ENCODE measurements around the gene TBC1D17.

TBC1D17 gene

DNA sequence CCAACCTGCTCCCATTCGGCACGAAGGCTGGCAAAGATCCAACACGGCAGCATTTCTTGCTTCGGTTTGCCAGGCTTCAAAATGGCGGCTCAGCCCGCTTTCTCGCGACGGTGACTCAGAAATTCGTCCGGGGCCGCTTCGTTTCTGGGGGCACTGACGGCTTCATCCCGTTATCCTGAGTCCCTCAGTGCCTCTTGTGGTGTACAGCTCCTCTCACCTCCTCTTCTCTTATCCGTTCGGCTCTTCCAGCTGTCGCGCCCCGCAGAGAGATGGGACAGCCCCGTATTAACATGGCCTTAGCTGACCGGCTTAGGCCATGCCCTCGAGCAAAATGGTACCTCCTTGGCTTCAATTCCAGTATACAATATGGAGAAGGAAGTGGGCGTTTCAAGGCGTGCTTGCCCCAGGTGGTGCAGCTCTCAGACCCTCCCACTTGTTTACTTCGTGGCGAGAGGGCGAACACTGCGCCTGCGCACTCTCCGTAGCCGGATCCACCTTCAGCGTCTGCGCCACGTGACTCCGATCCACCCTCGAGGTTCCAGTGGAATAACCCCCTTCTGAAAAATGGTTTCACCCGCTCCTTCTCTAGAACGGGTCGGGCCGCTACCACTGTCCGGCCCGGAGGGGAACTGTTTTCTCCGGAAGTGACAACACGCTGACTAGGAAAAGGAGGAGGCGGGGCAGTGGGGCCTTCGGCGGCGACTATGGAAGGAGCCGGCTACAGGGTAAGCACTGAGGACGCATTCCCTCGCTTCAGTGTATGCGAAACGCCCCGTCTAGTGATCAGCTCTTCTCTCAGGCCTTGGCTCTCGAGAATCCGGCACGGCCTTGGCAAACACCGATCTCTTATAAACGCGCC is at the start of gene TBC1D17, which contains the start of gene AKT1S1:
Gene TBC1D17 (plus strand): TSS at position 683 of the 859 bp plus-strand sequence. CDS start 22 bp downstream, at position 705.
Gene AKT1S1 (minus strand): TSS at position 336 of the 859 bp plus-strand sequence. CDS start 4,060 bp downstream, outside the sequence.
- DNase-seq (ENCODE audit: low read depth in 2 of 2) = peak; percentile 94 to 97

DNA sequence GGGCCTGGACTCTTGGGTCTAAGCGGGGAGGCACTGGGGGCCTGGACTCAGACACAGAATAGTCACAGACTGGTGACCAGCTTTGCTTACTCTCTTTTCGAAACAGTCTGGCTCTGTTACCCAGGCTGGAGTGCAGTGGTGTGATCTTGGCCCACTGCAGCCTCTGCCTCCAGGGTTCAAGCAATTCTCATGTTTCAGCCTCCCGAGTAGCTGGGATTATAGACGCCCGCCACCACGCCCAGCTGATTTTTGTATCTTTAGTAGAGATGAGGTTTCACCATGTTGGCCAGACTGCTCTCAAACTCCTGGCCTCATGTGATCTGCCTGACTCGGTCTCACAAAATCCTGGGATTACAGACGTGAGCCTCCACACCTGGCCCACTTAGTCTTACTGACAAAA is 48.3 kb upstream of the TBC1D17 start:
- no peak for DNase-seq (ENCODE audit: low read depth in 2 of 2)

DNA sequence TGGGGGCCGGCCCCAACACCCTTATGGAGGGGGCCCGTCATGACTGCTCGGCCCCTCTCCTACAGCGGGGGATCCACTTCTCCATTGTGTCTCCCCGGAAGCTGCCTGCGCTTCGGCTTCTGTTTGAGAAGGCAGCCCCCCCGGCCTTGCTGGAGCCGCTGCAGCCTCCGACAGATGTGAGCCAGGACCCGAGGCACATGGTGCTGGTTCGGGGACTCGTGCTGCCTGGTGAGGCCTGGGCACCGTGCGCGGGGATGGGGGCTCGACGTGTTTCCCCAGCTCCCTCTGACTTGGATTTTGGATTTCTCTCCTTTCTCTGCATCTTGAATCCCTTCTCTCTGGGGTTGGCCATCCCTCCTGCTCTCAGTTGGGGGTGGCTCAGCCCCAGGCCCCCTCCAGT is 47.8 kb upstream of the TBC1D17 start:
- no peak for DNase-seq (ENCODE audit: low read depth in 2 of 2)

DNA sequence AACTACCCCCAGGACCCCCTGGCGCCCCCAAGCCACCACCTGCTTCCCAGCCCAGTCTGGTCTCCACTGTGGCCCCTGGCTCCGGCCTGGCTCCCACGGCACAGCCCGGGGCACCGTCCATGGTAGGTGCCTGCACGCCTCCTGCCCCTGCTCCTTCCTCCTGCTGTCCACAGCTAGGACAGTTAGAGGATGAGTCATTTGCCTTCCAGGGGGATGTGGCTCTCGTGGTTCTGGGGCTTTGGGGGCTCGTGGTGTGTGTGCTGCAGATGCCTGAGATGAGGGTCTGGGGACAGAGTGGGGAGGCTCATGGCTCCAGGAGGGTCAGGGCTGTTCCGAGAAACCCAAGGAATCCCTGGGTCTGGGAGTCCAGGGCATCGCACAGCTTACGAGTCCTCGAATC is 46.7 kb upstream of the TBC1D17 start:
- DNase-seq (ENCODE audit: low read depth in 2 of 2) = no peak

DNA sequence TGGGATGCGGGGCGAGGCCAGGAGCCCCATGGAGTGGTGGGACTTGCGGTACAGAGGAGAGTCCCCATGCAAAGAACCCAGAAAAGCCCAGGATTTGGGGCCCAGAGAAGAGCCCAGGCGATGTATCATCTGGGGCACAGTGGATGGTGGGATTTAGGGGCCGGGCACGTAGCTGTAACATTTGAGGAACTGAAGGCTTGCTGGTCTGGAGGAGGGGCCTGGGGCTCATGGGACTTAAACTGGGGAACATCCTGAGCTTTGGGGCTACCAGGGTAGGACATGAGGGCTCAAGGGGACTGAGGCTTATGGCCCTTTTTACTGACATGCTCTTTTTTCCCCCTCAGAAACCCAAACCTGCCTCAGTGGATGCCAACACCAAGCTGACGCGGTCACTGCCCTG is 45.9 kb upstream of the TBC1D17 start:
- DNase-seq (ENCODE audit: low read depth in 2 of 2) = no peak

DNA sequence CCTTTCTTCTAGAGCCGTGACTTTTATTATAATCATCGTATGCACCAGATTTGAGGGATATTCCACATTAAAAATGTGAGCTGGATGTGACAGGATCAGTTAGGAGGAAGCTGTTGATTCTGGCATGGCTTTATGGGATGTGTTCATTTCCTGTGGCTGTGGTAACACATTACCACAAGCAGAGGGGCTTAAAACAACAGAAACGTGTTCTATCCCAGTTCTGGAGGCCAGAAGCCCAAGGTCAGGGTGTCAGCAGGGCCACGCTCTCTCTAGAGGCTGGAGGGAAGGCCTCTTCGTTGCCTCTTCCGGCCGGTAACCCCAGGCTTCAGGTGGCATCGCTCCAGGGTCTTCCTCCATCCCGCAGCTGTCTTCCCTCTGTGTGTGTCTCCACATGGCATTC is 44.9 kb upstream of the TBC1D17 start:
- DNase-seq (ENCODE audit: low read depth in 2 of 2) = no peak

DNA sequence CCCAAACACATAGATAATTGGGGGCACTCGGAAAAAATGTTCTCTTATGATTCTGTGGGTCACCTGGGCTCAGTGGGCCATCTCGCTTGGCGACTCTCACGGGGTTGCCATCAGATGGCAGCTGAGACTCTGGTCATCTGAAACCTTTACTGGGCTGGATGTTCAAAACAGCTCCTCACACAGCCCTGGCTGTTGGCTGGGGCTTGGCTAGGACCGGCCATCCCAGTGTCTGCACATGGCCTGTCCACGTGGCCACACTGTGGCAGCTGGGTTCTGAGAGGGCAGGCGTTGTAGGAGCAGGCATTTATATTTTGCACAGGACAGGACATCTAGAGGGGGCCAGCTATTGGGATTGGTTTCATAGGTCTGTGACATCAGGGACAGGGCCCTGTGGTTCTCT is 43.9 kb upstream of the TBC1D17 start:
- no peak for DNase-seq (ENCODE audit: low read depth in 2 of 2)

DNA sequence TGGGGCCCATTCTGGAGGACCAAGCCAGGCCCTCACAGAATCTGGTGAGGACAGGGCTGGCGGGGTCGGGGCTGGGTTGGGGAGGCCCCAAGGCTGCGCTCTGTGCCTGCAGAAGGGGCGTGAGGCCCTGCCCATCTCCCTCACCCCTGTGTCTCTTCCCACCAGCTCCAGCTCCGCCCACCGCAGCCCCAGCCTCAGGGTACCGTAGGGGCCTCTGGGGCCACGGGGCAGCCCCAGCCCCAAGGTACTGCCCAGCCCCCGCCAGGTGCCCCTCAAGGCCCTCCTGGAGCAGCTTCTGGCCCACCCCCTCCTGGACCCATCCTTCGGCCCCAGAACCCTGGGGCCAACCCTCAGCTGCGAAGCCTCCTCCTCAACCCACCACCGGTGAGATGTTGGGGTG is 41.9 kb upstream of the TBC1D17 start:
- DNase-seq (ENCODE audit: low read depth in 2 of 2) = no peak

DNA sequence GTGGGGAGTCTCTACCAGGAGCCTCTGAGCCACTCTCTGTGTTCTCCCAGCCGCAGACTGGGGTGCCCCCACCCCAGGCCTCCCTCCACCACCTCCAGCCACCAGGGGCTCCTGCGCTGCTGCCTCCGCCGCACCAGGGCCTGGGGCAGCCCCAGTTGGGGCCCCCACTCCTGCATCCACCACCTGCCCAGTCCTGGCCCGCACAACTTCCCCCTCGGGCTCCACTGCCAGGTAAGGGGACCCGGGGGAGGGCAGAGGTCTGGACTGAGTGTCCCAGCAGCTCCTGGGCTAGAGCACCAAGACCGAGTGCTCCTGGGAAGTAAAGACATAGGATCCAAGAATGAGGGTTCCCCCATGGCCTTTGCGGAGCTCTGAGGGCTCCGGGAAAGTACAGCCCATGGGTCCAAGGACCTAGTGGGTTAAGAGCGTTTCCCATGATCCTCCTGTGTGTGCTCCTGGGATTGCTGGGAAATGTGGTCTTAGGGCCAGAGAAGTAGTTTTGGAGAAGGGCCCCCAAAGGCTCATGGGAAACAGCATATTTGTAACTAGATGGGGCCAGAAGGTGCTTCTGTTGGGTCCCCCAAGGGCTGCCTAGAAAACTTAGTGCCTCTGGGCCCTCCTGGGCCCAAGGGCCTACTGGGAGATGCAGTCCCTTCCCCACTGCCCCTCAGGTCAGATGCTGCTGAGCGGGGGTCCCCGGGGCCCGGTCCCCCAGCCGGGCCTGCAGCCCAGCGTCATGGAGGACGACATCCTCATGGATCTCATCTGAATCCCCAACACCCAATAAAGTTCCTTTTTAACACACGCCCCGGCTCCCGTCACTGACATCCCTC is 41.1 kb upstream of the TBC1D17 start:
- DNase-seq (ENCODE audit: low read depth in 2 of 2) = no peak

DNA sequence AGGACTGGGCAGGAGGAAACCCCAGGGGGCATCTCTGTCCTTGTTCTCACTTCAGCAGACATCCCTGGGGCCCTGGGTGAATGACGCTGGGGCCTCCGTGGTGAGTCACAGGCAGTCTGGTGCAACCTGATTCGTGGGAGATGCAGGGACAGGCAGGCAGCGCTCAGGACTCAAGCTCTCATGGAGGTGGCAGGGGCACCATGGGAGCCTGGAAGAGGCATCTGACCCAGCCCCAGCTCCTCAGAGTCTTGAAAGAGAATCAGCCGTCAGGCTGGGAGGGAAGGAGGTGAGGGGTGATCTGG is 40.5 kb upstream of the TBC1D17 start:
- no peak for DNase-seq (ENCODE audit: low read depth in 2 of 2)

DNA sequence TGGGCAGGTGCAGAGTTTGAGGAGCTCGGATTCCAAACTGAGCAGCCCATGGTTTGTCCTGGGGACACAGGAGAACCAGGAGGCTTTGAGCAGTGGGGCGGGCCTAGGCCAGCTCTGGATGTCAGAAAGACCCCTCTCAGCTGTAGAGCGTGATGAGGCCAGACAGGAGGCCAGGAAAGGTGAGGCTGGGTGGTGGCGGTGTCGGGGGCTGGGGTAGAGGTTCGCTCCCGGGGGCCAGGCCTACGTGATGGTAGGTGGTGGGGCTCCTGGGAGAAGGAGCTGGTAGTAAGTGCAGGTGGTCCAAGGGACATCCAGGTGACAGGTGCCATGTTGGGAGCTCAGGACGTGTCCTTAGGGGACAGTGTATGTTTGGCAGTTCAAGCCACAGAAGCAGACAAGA is 40.1 kb upstream of the TBC1D17 start:
- no peak for DNase-seq (ENCODE audit: low read depth in 2 of 2)

DNA sequence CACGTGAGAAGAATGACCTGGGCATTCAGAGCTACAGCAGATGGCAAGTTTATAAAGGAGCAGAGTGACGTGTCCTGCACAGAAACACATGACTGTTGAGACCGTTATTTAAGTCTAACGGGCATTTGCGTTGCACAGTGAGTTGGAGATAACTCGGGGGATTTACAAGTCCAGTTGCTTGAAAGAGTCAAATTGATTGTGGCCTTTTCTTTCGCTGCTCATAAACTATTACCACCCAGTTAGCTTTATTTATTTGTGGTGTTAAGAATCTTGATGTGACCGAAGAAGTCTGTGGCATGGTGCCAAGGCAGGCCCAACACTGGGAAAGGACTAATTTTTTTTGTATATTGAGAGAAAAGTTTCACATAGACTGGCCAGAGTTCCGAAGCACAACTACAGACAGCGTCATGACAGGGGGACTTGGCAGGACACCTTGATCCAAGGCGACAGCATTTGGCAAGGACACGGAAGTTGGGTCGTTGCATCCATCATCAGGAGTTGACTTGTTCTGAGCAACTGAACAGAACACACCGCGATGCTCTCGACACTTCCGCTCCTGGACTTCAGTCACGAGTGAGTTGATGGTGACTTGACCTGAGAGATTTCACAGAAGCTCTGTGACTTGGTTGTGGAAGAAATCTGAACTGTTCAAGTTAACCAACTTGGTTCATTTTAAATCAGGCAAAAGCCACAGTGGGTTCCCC is 38.5 kb upstream of the TBC1D17 start:
- DNase-seq (ENCODE audit: low read depth in 2 of 2) = no peak

DNA sequence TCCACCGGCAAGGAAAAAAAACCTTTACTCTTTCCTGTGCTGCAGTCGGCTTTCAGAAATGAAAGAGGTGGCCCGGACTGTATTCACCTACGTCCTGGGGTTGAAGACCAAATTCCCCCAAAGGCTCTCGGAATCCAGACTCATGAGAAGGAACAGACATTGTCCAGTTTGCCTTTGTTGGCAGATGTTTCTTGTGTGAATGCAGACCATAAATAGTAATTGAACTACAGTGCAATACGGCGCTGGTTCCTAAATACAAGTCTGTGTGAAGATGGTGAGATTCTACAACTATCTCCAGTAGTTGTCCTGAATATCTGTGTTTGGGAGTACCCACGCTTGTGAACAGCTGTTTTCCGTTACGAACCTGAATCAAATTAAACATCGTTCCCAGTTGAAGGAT is 37.8 kb upstream of the TBC1D17 start:
- no peak for DNase-seq (ENCODE audit: low read depth in 2 of 2)

DNA sequence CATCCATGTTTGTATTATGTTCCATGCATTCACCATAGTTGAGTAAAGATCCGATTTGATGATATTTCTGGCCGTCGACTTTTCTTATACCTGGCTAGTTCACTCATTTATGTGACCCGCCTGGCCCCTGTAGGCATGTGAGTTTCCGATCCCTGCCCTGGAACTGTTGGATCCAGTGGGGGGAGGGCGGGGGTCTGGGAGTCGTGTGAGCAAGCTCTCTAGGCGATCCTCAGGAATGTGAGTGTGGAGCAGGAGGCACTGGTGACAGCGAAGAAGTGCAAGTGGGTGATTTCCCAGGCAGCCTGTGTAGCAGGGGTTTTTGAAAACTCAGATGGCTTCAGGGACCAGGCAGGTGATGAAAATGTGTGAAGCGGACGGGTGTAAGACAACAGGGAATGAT is 37.2 kb upstream of the TBC1D17 start:
- DNase-seq (ENCODE audit: low read depth in 2 of 2) = no peak

DNA sequence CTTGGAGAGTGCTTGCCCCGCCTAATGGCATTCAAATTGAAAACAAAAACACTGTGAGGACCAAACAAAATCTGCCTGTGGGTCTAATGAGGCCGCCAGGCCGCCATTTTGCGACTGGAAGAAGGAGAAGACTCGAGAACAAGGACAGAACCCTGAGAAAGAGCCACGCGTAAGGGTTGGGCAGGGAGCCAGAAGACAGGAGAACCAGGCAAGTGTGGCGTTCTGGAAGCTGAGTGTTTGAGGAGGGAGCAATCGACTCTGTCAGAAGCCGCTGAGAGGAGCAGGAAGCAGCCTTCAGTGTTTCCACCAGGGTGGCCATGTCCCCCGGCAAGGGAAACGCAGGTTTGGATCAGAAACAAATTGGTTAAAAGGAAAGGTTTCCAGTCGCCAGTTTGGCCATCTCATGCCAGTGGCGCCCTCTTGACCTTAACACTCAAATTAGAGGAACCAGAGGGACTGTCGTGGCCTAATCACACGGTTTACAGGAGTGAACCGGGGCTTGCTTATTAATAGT is 36.7 kb upstream of the TBC1D17 start:
- DNase-seq (ENCODE audit: low read depth in 2 of 2) = no peak

DNA sequence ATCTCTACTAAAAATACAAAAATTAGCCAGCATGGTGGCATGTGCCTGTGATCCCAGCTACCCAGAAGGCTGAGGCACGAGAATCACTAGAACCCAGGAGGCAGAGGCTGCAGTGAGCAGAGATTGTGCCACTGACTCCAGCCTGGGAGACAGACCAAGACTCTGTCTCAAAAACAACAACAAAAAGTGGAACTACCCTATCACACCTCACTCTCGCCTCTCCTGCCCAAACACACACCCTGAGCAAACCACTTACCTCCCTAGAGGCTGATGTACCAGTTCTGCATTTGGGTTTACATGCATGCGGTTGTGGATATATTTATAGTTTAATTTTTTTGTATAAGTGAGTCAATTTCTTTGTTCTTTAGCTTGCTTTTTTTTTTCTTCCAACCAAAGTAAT is 34.2 kb upstream of the TBC1D17 start:
- no peak for DNase-seq (ENCODE audit: low read depth in 2 of 2)

DNA sequence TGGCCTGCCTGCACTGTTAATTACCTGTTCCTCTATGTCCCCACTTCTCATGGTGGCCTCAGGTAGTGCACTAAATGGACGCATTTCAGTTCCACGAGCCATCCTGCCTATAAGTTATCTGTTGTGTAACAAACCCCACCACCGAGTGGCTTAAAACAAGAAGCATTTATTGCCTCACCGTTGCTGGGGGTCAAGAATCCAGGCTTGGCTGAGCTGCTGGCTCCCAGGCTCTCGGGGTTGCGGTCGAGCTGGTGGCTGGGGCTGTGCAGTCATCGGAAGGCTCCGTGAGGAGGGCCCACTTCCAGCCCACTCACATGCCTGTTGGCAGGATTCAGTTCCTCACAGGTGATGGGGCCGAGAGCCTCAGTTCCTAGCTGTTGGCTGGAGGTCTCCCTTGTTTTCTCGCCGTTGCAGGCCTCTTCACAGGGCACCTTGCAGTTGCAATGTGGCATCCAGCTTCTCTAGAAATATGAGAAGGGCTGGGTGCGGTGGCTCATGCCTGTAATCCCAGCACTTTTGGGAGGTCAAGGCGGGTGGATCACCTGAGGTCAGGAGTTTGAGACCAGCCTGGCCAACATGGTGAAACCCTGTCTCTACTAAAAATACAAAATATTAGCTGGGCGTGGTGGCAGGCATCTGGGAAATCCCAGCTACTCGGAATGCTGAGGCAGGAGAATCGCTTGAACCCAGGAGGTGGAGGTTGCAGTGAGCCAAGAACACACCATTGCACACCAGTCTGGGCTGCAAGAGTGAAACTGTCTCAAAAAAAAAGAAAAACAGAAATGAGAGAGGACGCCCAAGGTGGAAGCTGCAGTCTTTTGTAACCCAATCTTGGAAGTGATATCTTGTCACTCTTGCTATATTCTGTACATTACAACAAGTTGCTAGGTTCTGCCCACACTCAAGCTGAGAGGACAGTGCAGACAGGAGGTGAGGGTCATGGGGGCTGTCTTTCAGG is 33.1 kb upstream of the TBC1D17 start:
- DNase-seq (ENCODE audit: low read depth in 2 of 2) = no peak

DNA sequence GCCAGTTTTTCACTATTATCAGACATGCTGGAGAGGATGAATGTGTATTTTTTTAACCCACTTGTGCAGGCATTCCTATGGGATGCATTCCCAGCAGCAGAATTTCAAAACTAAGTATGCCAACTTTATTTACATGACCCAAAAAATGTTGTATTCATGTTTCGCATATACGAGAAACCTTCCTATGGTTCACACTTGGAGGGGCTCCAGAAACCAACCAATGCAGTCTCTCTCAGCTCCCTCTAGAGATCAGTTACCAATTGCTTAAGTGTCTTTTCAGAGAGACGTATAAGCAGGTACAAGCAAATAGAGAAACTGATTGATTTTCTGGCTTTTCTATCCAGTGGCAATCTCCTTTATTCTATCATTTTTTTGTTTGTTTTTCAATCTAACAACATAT is 32.1 kb upstream of the TBC1D17 start:
- no peak for DNase-seq (ENCODE audit: low read depth in 2 of 2)

DNA sequence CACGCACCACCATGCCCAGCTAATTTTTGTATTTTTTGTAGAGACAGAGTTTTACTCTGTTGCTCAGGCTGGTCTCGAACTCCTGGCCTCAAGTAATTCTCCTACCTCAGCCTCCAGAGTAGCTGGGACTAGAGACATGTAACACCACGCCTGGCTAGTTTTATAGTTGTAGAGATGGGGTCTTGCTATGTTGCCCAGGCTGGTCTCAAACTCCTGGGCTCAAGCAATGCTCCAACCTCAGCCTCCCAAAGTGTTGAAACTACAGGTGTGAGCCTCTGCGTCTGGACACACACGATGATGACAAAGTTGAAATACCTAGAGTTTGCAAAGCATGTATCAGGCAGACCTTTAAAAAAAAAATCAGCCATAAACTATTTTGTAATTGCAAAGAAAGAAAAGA is 31.1 kb upstream of the TBC1D17 start:
- no peak for DNase-seq (ENCODE audit: low read depth in 2 of 2)

DNA sequence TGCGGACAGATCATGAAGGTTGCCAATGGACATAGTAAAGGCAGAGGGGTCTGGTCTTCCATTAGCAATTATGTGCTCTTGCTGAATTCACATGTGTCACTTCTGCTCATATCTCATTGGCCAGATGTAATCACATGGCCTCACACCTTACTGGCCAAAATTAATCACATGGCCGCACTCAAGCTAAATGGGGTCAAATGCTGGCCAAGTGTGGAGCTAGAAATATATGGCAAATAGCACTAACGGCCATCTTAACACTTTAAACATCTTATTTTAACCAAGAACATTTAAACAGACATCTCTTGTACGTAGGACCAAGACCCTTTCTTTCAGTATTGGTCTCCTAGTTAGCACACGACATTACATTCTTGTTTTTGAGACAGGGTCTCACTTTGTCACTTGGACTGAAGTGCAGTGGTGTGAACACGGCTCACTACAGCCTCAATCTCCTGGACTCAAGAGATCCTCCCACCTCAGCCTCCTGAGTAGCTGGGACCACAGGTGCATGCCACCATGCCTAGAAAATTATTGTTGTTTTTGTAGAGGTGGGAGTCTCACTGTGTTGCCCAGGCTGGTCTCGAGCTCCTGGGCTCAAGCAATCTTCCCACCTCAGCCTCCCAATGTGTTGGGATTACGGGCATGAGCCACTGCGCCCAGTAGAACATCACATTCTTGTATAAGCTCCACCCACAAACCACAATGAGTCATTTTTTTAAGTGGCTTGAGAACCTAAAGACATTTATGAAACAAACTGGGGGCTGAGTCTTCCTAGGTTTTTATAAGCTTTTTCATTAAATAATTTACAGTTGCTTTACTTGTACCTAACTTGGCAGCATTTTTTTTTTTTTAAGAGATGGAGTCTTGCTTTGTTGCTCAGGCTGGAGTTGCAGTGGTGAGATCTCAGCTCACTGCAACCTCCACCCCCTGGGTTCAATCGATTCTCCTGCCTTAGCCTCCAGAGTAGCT is 29.5 kb upstream of the TBC1D17 start:
- DNase-seq (ENCODE audit: low read depth in 2 of 2) = no peak
